ENCODE data around the gene PAIP1. TPM values are rescaled to one million over a fixed set of nuclear protein-coding genes. Genes with fewer than 3 reads are reported as not detected.
"Not testable (repeated sequence)": the region's sequence is repeated elsewhere in the genome, so short reads cannot be mapped to it uniquely, and the experiment has no call there.

PAIP1 gene
- total RNA-seq, 1 donor from 2014 or later, result 95.5 TPM

- H3K4me1 Mint-ChIP-seq (ENCODE audit: unreplicated experiment), result peaks cover 7% of the 10 kb centered on the region
- TF ChIP-seq CTCF (conservative IDR thresholded peaks at IDR 0.05), result no peak
- H3K27ac Mint-ChIP-seq, result no peak overlapping the region
- peaks cover 5% of the 10 kb centered on the region for H3K36me3 Mint-ChIP-seq
- peaks cover 4% of the 10 kb centered on the region for H3K27me3 Mint-ChIP-seq
- DNase-seq (ENCODE audit: extremely low spot score, unreplicated experiment), result no peak
- no peak overlapping the region for H3K4me3 Mint-ChIP-seq
- peaks cover 5% of the 10 kb centered on the region for H3K9me3 Mint-ChIP-seq
These were observed 4.5 kb upstream of the PAIP1 start for GRCh38 chr5:43561356-43561755.

GRCh38 chr5:43560128-43560527, 3.3 kb upstream of the PAIP1 start:
- peaks cover 7% of the 10 kb centered on the region for H3K4me1 Mint-ChIP-seq (ENCODE audit: unreplicated experiment)
- H3K27ac Mint-ChIP-seq, result no peak overlapping the region
- H3K9me3 Mint-ChIP-seq, result peaks cover 5% of the 10 kb centered on the region
- peaks cover 4% of the 10 kb centered on the region for H3K27me3 Mint-ChIP-seq
- DNase-seq (ENCODE audit: extremely low spot score, unreplicated experiment), result no peak
- H3K36me3 Mint-ChIP-seq, result peaks cover 6% of the 10 kb centered on the region
- no peak for TF ChIP-seq CTCF (conservative IDR thresholded peaks at IDR 0.05)
- H3K4me3 Mint-ChIP-seq, result peak overlapping the region; percentile 44

- H3K27ac Mint-ChIP-seq; H3K4me1 Mint-ChIP-seq (ENCODE audit: unreplicated experiment); H3K9me3 Mint-ChIP-seq; DNase-seq (ENCODE audit: extremely low spot score, unreplicated experiment); H3K36me3 Mint-ChIP-seq; H3K27me3 Mint-ChIP-seq: not testable (repeated sequence)
- peak overlapping the region; percentile 94 for H3K4me3 Mint-ChIP-seq
These were observed 345 bp downstream of the PAIP1 start for GRCh38 chr5:43556607-43556856.

DNA sequence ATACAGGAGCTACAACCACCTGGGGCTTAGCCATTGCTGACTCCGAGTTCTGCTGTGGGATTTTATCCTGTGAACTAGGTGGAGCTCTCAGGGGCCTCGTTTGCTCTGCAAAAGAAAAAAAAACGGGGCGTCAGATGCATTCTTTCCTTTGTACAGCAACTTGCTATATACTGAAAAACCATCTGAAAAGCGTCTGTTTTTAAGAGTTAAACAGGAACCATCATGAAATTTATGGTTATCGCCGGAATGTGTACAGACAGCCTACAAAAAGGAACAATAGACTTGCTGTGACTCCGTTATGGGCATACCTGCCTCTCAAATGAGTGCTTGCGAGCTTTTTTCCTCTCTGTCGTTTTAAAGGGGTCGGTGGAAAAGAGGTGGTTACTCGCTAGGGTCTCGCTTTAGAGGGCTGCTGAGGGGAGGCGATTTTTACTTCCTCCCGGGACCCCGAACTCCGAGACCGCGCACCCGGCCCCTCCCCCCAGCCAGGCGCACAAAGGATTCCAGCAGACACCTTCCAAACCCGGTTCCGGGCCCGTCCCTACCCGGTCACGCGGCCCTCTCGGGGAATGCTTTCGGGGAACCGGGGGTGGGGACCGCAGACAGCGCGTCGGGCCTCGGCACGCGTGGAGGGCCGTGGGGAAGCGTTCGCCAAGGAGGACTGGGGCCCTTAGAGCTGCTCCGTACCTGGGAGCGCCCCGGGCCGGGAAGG, 826 bp downstream of the PAIP1 start:
- no peaks in the 10 kb centered on the region for H3K27me3 Mint-ChIP-seq
- no peak for TF ChIP-seq CTCF (conservative IDR thresholded peaks at IDR 0.05)
- no peak overlapping the region for H3K27ac Mint-ChIP-seq
- H3K36me3 Mint-ChIP-seq, result peaks cover 5% of the 10 kb centered on the region
- peak; percentile 82 for DNase-seq (ENCODE audit: extremely low spot score, unreplicated experiment)
- H3K9me3 Mint-ChIP-seq, result no peaks in the 10 kb centered on the region
- H3K4me1 Mint-ChIP-seq (ENCODE audit: unreplicated experiment), result peaks cover 4% of the 10 kb centered on the region
- H3K4me3 Mint-ChIP-seq, result no peak overlapping the region

DNA sequence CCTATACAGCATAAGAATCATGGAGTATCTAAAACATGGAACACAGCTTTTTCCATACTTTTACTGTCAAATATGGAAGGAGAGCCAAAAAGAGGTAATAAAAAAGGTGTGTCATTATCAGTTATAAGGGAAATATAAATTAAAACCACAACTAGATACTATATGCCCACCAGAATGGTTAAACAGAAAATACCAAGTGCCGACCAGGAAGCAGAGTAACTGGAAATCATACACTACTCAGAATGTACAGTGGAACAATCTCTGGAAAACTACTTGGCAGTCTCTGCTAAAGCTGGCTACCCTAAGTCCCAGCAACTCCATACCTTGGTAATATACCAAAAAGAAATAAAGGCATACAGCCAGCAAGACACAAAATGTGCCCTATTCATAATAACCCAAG, 2.4 kb downstream of the PAIP1 start:
- H3K4me1 Mint-ChIP-seq (ENCODE audit: unreplicated experiment), result peaks cover 9% of the 10 kb centered on the region
- DNase-seq (ENCODE audit: extremely low spot score, unreplicated experiment), result no peak
- no peaks in the 10 kb centered on the region for H3K9me3 Mint-ChIP-seq
- peaks cover 9% of the 10 kb centered on the region for H3K36me3 Mint-ChIP-seq
- H3K4me3 Mint-ChIP-seq, result no peak overlapping the region
- H3K27ac Mint-ChIP-seq, result no peak overlapping the region
- no peak for TF ChIP-seq CTCF (conservative IDR thresholded peaks at IDR 0.05)
- H3K27me3 Mint-ChIP-seq, result no peaks in the 10 kb centered on the region

- H3K27me3 Mint-ChIP-seq, result no peaks in the 10 kb centered on the region
- H3K4me1 Mint-ChIP-seq (ENCODE audit: unreplicated experiment), result peaks cover 9% of the 10 kb centered on the region
- no peak for TF ChIP-seq CTCF (conservative IDR thresholded peaks at IDR 0.05)
- no peaks in the 10 kb centered on the region for H3K9me3 Mint-ChIP-seq
- no peak overlapping the region for H3K4me3 Mint-ChIP-seq
- H3K27ac Mint-ChIP-seq, result no peak overlapping the region
- H3K36me3 Mint-ChIP-seq, result peaks cover 14% of the 10 kb centered on the region
- DNase-seq (ENCODE audit: extremely low spot score, unreplicated experiment), result no peak
These were observed 3.5 kb downstream of the PAIP1 start for GRCh38 chr5:43553381-43553780.

Data from type B pancreatic cell (in vitro differentiated cells).